Right ventricle myocardium superior (tissue), 1 donor: ENCODE results near the gene TNS1. TPM values are rescaled to one million over a fixed set of nuclear protein-coding genes. Genes with fewer than 3 reads are reported as not detected.

Experiments used
- ATAC-seq: fragments of 200-7000 bp; cut with Tn5 transposase; one replicate; pipeline ENCODE4 v1.9.1; 2020; ENCODE audit warnings: mild to moderate bottlenecking; ENCODE audit not compliant: poor library complexity
- DNase-seq: peaks from one replicate; pipeline ENCODE4 v3.0.0-alpha.2; 2020
- intact Hi-C: fragments of 100-400 bp; cut with DNase I; formaldehyde crosslinking; loops from one replicate; pipeline ENCODE4 v1.11.2; 2022
- total RNA-seq: library from RNA; stranded (reverse); fragmentation: NEBNext Ultra II Directional; extraction: Animal tissue kit (Norgen Biotek cat#: 25700); gene quantifications from one replicate; pipeline ENCODE4 v1.2.1, GENCODE V29; 2021
- donor health status: DM: no; HTN: yes; CAD: no; lungs with severe emphysema.

Gene TNS1
- total RNA-seq, 1 donor from 2014 or later: 722 TPM

DNA sequence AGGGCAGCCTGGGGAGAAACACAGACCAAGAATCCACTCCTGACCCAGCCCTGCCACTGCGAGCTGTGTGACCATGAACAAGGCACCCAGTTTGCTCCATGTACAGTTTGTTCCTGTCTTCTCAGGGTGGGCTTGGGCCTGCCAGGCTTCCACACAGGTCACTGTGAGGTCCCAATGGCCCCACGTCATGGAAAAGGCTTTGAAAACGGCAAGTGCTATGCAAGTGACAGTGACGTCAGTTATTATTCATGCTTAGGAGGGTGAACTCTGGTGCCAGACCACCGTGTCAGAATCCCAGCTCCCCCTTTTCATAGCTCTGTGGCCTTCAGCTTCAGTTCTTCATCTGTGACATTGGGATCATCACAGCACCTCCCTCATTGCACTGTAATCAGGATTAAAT lies 87.1 kb downstream of the TNS1 start:
- no peak for ATAC-seq
- peak; percentile 41 for DNase-seq
- intact Hi-C loops: no loop called here

DNA sequence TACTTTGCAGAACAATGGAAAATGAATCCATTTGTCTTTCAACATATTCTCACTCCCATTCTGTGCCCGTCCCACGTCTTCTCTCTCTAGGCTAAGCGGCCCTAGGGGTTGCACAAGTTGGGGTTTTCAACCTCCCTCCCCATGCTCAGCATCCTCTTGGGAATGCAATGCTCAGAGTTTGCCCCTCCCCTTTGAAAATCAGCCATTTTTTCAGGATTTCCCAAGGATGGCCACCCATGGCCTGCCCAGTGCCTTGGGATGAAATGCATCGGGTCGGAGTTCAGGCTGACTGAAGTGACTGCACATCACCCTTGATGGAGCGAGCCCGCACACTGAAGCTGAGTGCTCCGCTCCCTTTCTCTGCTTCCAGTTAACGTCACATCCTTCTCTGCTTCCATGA lies 87.9 kb downstream of the TNS1 start:
- ATAC-seq: no peak
- DNase-seq: peak; percentile 37
- intact Hi-C loops: no loop called here

DNA sequence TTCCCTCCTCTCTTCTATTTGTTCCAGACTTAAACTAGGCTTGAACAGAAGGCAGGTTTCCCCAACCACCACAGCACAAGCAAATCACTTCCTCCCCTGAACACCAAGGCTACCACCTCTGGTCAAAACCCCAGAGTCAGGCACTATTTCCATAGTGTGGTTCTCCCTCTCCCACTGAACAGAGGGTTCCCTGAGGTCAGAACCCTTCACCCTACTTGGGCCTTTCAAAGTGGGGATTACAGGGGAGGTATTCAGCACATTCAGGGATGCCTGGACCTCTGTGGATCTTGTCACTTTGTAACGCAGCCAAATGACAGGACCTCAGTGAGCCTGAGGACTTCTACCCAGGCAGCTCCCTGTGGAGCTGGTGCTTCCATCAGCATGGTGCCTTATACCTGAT lies 88.7 kb downstream of the TNS1 start:
- no peak for DNase-seq
- intact Hi-C loops: no loop called here

DNA sequence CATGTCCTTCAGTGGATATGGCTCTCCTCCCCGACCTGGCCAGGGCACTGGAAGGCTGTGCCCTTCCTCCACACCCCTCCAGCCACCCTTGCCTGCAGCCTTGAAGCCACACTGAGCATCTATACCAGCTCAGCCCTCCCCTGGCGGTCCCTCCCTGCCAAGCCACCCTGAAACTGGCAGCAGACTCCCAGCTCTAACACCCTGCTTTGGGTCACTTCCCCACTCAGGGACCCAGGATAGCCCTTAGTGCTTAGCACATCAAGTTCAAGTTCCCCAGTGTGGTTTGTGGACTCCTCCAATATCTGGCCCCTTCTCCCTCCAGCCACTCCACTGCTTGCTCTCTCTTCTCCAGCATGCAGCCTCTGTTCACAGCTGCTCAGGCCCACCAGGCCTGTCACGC lies 89.4 kb downstream of the TNS1 start:
- intact Hi-C loops: no loop called here
- ATAC-seq (peak; percentile 13), DNase-seq (peak; percentile 75)

More for the DNA sequence above, 88.7 kb downstream of the TNS1 start:
- ATAC-seq: no peak

DNA sequence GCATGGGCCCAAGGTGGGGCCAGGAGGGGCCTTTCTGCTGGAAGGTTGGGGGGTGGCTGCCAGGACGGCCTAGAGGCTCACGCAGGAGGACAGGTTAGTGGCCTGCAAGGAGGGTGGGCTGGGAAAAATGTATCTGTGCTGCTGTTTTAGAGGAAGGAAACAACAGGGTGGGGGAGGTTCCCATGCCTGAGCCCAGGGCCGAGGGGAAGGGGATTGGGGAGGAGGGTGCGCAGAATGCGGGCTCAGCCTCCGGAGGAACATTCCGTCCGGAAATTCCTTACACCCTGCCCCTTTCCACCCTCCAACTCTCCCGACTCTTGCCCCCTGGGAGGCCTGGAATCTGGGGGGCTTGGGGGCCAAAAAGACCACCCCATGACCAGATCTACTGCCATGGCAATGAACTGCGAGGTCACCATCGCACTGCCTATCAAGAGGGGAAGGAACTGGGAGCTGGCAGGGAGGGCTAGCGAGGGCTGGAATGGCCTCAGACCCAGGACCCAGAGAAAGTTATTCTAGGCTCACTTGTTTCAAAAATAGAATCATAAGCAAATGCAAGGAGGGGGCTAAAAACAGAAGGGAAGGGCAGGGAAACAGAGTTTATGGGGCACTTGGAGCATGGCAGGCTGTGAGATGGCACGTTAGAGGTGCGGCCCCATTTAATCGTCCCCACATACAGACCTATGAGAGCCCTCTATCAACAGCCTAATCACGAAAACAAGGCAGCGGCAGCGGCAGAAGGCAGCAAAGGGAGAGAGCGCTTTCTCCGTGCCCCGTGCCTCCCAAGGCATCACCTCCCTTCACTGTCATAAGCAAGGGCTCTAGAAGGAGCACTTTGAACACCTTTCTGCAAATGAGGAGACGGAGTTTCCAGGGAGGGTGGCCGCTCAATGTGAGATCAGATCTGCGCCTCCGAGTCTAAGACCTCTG lies 90.4 kb downstream of the TNS1 start:
- intact Hi-C loops: no loop called here
- DNase-seq: peak; percentile 60
- peak; percentile 28 for ATAC-seq

DNA sequence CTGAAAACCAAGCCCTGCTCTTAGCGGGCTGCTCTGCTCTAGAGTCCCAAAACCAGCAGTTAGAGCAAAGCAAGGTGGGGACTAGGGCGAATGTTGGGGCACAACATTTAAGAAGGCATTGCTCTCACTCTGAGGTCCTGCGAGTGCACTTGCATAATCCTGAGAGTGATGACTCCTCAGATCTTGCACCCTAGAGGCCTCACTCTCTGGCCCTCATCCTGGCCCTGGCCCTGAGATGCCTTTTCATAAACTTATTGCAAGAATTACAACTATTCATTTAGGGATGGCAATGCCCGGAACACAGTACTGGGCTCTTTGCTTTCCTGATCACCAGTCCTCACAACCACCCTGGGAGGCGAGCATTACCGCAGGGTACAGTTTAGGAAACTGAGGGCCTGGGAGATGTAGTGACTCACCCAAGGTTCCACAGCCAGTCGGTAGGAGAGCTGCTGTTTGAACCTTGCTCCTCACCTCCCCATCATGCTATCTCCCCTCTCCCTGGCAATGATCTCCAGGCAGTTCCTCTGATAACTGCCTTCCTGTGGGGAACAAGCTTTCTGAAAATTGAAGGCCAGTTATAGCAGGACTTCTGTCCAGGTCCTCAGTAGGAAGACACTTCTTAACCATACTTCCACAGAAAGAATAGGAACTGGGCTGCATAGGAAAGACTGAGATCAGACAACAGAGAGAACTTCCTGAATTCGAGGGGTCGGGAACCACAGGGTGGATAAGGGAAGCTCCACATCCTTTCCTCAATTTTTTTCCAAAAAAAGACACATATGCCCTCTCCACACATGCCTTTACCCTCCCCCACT lies 91.3 kb downstream of the TNS1 start:
- ATAC-seq (peak; percentile 15), DNase-seq (peak; percentile 65)
- intact Hi-C loops: no loop called here

DNA sequence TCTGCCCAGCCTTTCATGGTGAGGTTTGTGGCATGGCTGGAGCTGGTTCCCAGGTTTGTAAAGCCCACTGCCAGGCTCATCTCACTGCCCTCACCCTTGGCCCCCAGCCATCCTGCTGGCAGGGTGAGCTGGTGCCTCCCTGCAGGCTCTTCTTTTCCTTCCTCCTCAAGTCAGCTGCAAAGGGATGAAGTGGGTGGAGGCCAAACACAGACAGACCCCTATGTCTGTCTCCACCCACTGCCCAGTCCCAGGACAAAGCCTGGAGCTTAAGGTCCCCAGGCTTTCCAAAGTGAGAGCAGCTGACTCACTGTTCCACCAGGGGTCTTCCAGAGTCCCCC lies 92.0 kb downstream of the TNS1 start:
- ATAC-seq (no peak), DNase-seq (peak; percentile 69)

DNA sequence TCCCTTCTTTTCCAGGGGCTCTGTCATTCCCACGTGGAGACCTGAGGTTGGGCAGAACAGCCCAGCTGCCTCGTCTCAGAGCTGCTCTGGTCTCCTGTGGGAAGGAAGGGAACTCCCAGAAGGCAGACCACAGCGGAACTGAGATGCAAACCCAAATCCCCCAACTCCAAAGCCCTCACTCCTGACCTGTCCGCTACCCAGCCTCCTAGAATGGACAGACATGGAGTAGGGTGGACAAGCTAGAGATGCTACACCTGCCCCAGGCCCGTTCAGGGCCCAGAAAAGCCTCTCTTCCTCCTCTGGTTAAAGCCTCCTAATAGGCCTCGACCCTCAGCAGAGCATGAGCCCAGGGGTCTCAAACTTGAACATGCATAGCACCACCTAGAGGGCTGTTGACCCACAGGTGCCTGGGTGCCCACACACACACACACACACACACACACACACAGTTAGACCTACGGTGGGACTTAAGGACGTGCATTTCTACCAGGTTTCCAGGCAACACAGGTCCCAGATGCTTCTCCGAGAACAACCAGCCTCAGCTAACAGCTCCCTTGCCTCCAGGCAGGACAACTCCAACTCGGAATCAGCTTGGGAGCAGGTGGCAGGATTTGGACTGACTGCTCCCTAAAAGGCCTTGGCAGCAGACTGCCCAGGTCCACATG lies 93.5 kb downstream of the TNS1 start:
- ATAC-seq: no peak
- DNase-seq: peak; percentile 31
- intact Hi-C loops: no loop called here

More for the DNA sequence above, 92.0 kb downstream of the TNS1 start:
- intact Hi-C loops: no loop called here

DNA sequence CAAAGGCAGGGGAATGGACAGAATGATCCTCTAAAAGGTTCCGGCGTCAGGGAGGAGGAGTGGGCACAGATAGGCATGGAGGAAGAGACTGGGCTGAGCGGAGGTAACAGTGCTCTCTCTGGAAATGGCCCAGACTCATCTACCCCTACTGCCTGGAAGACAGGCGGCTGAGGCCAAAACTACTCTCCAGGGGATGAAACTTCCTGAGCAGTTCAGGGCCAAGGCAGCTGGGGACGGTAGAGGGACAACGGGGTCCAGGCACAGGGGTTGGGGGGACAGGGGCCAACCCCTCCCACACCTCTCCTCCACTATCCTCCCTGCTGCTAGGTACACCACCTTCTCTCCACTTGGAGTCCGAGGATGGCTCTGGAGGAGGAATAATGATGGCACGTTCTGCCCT lies 94.3 kb downstream of the TNS1 start:
- intact Hi-C loops: no loop called here

DNA sequence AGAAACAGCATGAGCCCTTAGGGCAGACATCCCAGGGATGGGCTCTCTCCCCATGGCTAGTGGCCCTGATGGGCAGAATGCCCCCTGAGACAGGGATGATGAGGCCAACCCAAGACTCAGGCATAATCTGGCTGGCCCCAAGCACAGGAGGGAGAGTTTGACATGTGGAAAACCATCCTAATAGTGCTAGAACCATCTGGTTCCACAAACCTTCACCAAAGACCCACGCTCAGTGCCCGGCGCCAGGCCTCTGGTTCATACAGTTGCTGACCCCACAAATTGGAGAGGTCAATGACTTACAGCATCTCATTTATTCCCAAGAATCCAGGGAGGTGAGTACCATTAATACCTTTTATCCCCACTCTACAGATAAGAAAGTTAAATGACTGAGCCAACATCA lies 95.5 kb downstream of the TNS1 start:
- intact Hi-C loops: no loop called here
- DNase-seq (peak; percentile 44), ATAC-seq (no peak)

More for the DNA sequence above, 94.3 kb downstream of the TNS1 start:
- ATAC-seq (no peak), DNase-seq (peak; percentile 27)

DNA sequence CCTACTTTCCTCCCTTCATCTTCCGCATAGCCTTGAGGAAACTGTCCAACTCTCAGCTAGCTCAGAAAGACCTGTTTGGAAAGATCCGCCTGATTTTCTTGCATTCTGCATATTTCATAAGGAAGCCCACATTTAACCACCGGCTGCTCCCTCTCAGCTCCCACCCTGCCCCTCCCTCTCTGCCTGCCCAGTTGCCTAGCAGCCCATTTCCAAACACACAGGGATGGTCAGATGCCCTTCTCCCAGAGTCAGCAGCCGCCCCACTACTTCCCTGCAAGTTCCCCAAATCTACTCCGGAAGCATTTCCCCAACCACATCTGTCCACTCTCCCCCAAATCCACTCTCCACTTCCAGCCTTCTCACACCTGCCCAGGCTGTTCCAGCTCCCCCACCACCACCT lies 96.0 kb downstream of the TNS1 start:
- DNase-seq: peak; percentile 69
- no peak for ATAC-seq
- intact Hi-C loops: no loop called here

DNA sequence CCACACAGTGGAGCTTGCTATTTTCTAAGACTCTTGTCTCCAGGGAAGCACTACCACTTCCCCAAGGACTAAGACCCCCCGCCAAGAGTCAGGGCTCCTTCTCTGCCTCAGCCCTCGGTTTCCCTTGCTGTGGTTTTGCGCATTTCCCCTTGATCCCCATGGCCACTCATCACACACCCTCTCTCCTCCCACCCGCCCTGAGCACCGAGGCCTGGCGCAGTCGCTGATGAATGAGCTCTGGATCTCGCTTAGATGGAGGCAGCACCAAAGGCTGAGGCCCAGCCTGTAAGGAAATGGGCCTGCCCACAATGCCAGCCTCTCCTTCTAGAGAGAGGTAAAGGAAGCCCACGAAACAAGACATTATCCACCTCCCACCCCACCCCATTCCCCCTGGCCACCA lies 96.9 kb downstream of the TNS1 start:
- intact Hi-C loops: no loop called here
- ATAC-seq: no peak
- peak; percentile 47 for DNase-seq

DNA sequence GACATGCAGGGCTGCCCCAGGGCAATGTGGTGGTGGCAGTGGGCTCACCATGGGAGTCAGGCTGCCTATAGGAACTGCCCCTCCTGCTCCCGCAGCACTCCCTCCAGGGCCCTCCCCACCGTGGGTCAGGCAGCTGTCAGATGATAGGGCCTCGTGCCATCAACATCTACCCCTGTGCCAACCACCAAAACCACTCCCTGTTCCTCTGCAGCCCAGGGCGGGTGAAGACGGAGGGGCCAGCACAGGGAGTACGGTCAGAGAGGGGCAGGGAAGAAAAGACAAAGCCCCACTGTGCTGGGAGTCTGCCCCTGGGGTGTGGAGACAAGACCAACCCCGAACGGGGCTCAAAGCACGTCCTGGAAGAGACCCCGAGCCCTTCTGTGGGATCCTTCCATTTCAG lies 97.4 kb downstream of the TNS1 start:
- DNase-seq (peak; percentile 78), ATAC-seq (peak; percentile 32)
- intact Hi-C loops: no loop called here

DNA sequence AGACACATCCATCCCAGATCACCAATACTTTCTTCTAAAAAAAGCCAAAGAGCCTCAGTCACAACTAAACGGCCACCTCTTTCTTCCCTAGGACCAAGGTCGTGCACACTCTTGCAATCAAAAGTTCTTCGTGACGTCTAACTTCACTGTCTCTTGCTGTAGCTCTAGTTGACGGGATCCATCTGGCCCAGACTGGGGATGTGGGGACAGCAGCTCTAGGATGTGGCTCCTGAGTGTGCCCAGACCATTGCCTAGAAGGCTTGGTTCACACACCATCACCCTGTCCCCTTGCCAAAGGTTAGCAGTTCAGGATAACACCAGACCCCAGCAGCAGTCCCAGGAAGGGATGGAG lies 98.2 kb downstream of the TNS1 start:
- intact Hi-C loops: loop anchor here (5.0 kb wide), 1 partner anchor 33 kb away; no protein-coding TSS in a partner anchor
- DNase-seq: peak; percentile 47
- ATAC-seq: peak; percentile 2

DNA sequence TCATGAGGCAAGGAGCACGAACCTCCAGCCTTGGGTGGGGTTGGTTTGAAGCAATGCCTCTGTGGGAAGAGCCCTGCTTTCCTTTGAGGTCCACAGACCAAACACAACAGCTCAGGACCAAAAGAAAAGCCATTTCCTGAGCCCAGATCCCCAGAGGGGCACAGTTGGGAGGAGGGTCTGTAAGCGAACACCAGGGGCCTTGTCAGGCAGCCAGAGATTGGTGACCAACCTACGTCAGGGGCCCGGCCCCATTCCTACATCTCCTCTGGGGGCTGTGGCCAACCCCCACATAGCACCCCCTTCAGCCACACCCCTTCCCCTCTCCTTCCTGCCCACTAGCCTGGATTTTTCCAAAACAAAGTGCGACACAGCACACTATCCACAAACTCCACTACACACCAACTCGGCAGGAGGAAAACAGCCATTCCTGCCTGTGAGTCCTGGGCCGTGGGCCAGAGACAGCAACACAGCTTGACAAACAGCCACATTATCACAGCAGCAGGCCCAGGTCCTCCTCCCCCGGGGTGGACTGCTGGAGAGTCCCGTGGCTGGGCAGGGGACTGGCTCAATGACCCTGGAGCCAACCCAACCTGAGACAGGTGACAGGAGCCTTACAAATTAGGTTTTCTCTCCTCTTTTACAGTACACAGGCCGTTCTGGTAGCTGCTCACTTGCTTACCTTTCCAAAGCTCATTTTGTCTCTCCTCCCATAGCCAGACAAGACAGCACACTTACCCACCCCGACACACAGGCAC lies 98.8 kb downstream of the TNS1 start:
- peak; percentile 90 for DNase-seq
- ATAC-seq: peak; percentile 54
- intact Hi-C loops: loop anchor here (5.0 kb wide), 1 partner anchor 33 kb away; no protein-coding TSS in a partner anchor

DNA sequence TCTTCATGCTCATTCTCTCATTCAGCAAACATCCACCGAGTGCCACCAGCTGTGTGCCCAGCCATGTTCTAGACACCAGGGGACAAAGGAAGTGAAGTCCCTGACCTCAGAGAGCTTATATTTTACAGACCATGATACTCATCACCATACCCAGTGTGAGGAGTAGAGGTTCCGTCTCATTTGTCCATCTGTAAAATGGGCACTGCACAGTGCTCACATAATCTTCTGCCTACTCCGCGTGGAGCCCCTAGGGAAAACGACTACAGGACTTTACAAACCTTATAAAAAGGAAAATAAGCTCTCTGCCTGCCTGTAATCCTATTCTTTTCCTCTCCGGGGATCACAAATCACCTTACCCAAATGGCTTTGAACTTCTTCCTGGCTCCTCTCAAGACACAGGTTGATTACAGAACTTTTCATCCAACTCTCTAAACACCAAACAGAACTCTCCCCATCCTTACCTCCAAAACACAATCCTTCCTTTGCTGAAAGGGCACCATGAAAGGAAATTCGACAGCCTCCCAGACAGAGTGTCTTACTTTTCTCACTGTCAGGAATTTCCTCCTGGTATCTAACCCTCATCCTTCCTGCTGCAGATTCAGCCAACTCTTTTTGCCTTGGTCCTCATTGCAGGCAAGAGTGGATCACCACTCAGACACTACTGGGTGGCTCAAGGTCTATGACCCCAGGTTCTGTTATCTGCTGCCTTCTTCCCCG lies 99.5 kb downstream of the TNS1 start:
- DNase-seq (no peak), ATAC-seq (no peak)
- intact Hi-C loops: loop anchor here (5.0 kb wide), 1 partner anchor 34 kb away; no protein-coding TSS in a partner anchor

DNA sequence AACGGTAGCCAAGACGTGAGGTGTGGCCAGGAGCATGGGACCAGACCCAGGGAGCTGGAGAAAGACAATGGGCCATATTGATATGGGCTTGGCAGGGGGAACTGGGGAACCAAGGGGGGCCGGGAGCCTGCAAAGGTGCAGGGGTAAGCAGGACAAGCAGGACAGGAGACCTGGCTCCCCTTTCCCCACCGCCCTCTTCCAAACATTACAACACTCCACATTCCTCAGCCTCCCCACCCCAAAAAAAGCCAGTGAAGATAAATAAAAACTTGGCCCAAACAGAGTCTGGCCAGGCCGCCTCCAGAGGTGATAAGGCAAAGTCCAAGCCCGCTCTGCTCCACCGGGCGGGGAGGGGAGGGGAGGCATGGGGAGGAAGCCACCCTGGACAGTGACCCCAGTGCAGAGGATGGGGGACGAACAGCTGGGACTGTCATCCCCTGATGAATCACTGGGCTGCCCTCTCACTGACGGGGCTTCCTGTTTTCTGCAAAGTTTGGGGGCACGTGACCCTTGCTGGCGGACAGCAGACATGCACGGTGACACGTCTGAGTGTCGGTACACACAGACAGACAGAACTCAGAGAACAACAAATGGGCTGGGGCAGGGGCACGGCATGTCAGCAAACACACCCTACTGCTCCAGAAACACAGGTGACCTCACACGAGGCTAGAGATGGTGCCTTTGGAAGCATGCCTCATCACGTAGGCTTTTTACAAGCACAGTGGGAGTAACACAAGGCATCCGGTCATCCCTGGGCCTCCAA lies 100.2 kb downstream of the TNS1 start:
- intact Hi-C loops: loop anchor here (5.0 kb wide), 1 partner anchor 35 kb away; no protein-coding TSS in a partner anchor
- DNase-seq (peak; percentile 89), ATAC-seq (peak; percentile 61)
